Astrocyte (in vitro differentiated cells and primary cell): ENCODE results near the gene ZNF618. TPM values are rescaled to one million over a fixed set of nuclear protein-coding genes. Genes with fewer than 3 reads are reported as not detected.

Experiments used
- DNase-seq: peaks from one replicate; pipeline ENCODE4 v3.0.0-alpha.2; 2010; ENCODE audit warnings: low read depth
- FAIRE-seq: peaks from 2 replicates; lab custom pipeline; 2011; peaks lifted over from hg19 to GRCh38; lab: Jason Lieb, UNC
- H2AFZ ChIP-seq: 2 replicates; pipeline ENCODE4 v1.6.0; 2012; ENCODE audit warnings: low read depth, low read length, inconsistent platforms
- H3K27ac ChIP-seq: 2 replicates; pipeline ENCODE4 v1.5.1; 2011; ENCODE audit warnings: low read depth, low read length, inconsistent platforms
- H3K27me3 ChIP-seq: 2 replicates; pipeline ENCODE4 v1.6.0; 2011; ENCODE audit warnings: low read length, inconsistent platforms; ENCODE audit not compliant: insufficient read depth
- H3K36me3 ChIP-seq: 2 replicates; pipeline ENCODE4 v1.5.1; 2011; ENCODE audit warnings: low read length, inconsistent platforms; ENCODE audit not compliant: insufficient read depth
- H3K4me1 ChIP-seq: 2 replicates; pipeline ENCODE4 v1.5.1; 2011; ENCODE audit warnings: low read length, inconsistent platforms; ENCODE audit not compliant: insufficient read depth
- H3K4me2 ChIP-seq: 2 replicates; pipeline ENCODE4 v1.6.0; 2012; ENCODE audit warnings: low read length, inconsistent platforms
- H3K4me3 ChIP-seq: 2 replicates; pipeline ENCODE4 v1.5.1; 2011; ENCODE audit warnings: low read depth, mild to moderate bottlenecking, low read length, inconsistent platforms; ENCODE audit not compliant: insufficient read depth
- H3K79me2 ChIP-seq: 2 replicates; pipeline ENCODE4 v1.6.0; 2012; ENCODE audit warnings: mild to moderate bottlenecking, low read length, inconsistent platforms; ENCODE audit not compliant: insufficient read depth
- H3K9ac ChIP-seq: 2 replicates; pipeline ENCODE4 v1.6.0; 2012; ENCODE audit warnings: mild to moderate bottlenecking, low read length, inconsistent platforms
- H3K9me3 ChIP-seq: 2 replicates; pipeline ENCODE4 v1.5.1; 2012; ENCODE audit warnings: low read depth, mild to moderate bottlenecking, low read length, inconsistent platforms; ENCODE audit not compliant: insufficient read depth
- H4K20me1 ChIP-seq: 2 replicates; pipeline ENCODE4 v1.6.0; 2012; ENCODE audit warnings: low read length, inconsistent platforms; ENCODE audit not compliant: insufficient read depth
- H3K27ac Mint-ChIP-seq: one replicate; pipeline ENCODE4 v1.8.0; 2021; ENCODE audit warnings: mild to moderate bottlenecking, mixed read lengths; ENCODE audit not compliant: unreplicated experiment
- H3K27me3 Mint-ChIP-seq: one replicate; pipeline ENCODE4 v1.8.0; 2021; ENCODE audit warnings: low read depth, mixed read lengths; ENCODE audit not compliant: unreplicated experiment
- H3K36me3 Mint-ChIP-seq: one replicate; pipeline ENCODE4 v1.8.0; 2021; ENCODE audit warnings: low read depth, mixed read lengths; ENCODE audit not compliant: unreplicated experiment
- H3K4me1 Mint-ChIP-seq: one replicate; pipeline ENCODE4 v1.8.0; 2021; ENCODE audit warnings: low read depth, mixed read lengths; ENCODE audit not compliant: unreplicated experiment
- H3K4me3 Mint-ChIP-seq: one replicate; pipeline ENCODE4 v1.8.0; 2021; ENCODE audit warnings: mild to moderate bottlenecking, moderate library complexity, mixed read lengths; ENCODE audit not compliant: unreplicated experiment
- H3K9me3 Mint-ChIP-seq: one replicate; pipeline ENCODE4 v1.8.0; 2021; ENCODE audit warnings: mild to moderate bottlenecking, mixed read lengths; ENCODE audit not compliant: unreplicated experiment
- CTCF ChIP-seq: IDR thresholded peaks from 2 replicates; pipeline ENCODE4 v1.5.1; 2011; ENCODE audit warnings: low read depth, mild to moderate bottlenecking, inconsistent platforms, low read length, moderate library complexity; ENCODE audit not compliant: insufficient read depth
- EZH2 ChIP-seq: IDR thresholded peaks from 2 replicates; pipeline ENCODE4 v1.6.1; 2012; ENCODE audit warnings: mild to moderate bottlenecking, low read length, inconsistent platforms; ENCODE audit not compliant: insufficient read depth
- total RNA-seq: library from RNA; stranded (reverse); gene quantifications from 2 replicates; pipeline ENCODE4 v1.2.1, GENCODE V29; 2021

Gene ZNF618
- total RNA-seq, 1 donor from 2014 or later = 30.1 TPM

- no peak overlapping the region for H2AFZ ChIP-seq
- Mint-ChIP-seq H3K36me3 (peaks cover 37% of the 10 kb centered on the region), H3K9me3 (no peaks in the 10 kb centered on the region), H3K4me1 (peaks cover 4% of the 10 kb centered on the region), H3K4me3 (no peak overlapping the region), H3K27ac (no peak overlapping the region), H3K27me3 (no peaks in the 10 kb centered on the region)
- H3K36me3 ChIP-seq = peaks cover 24% of the 10 kb centered on the region
- H3K9ac ChIP-seq = no peak overlapping the region
- H3K4me2 ChIP-seq = no peak overlapping the region
- H4K20me1 ChIP-seq = peaks cover 6% of the 10 kb centered on the region
- H3K27me3 ChIP-seq = no peaks in the 10 kb centered on the region
- TF ChIP-seq CTCF (no peak), EZH2 (no peak)
- H3K27ac ChIP-seq = no peak overlapping the region
- H3K79me2 ChIP-seq = no peaks in the 10 kb centered on the region
- FAIRE-seq (no peak), DNase-seq (no peak)
- peaks cover 1% of the 10 kb centered on the region for H3K4me1 ChIP-seq
- no peak overlapping the region for H3K4me3 ChIP-seq
- H3K9me3 ChIP-seq = peaks cover 4% of the 10 kb centered on the region
Measured at GRCh38 chr9:114008667-114009410, 132.7 kb downstream of the ZNF618 start.

- no peaks in the 10 kb centered on the region for H3K27me3 ChIP-seq
- no peaks in the 10 kb centered on the region for H3K9me3 Mint-ChIP-seq
- H4K20me1 ChIP-seq = no peaks in the 10 kb centered on the region
- no peak overlapping the region for H3K27ac ChIP-seq
- no peak overlapping the region for H2AFZ ChIP-seq
- no peak for TF ChIP-seq CTCF
- TF ChIP-seq EZH2 = no peak
- H3K4me3 Mint-ChIP-seq = no peak overlapping the region
- FAIRE-seq (no peak), DNase-seq (no peak)
- H3K4me1 ChIP-seq = no peaks in the 10 kb centered on the region
- no peak overlapping the region for H3K4me2 ChIP-seq
- H3K27ac Mint-ChIP-seq = no peak overlapping the region
- no peaks in the 10 kb centered on the region for H3K79me2 ChIP-seq
- peaks cover 45% of the 10 kb centered on the region for H3K36me3 Mint-ChIP-seq
- peaks cover 17% of the 10 kb centered on the region for H3K36me3 ChIP-seq
- no peaks in the 10 kb centered on the region for H3K27me3 Mint-ChIP-seq
- peaks cover 2% of the 10 kb centered on the region for H3K9me3 ChIP-seq
- no peaks in the 10 kb centered on the region for H3K4me1 Mint-ChIP-seq
- no peak overlapping the region for H3K9ac ChIP-seq
- no peak overlapping the region for H3K4me3 ChIP-seq
Measured at GRCh38 chr9:114011313-114011712, 135.2 kb downstream of the ZNF618 start.

GRCh38 chr9:114012126-114012525 is 136.0 kb downstream of the ZNF618 start:
- Histone ChIP-seq H3K4me1 (no peaks in the 10 kb centered on the region), H3K27me3 (no peaks in the 10 kb centered on the region), H3K36me3 (peaks cover 15% of the 10 kb centered on the region), H4K20me1 (no peaks in the 10 kb centered on the region), H3K4me2 (no peak overlapping the region), H3K9ac (no peak overlapping the region), H3K4me3 (no peak overlapping the region), H3K9me3 (no peaks in the 10 kb centered on the region), H3K27ac (no peak overlapping the region), H3K79me2 (no peaks in the 10 kb centered on the region), H2AFZ (no peak overlapping the region)
- no peak for TF ChIP-seq EZH2
- no peak for TF ChIP-seq CTCF
- Mint-ChIP-seq H3K27ac (no peak overlapping the region), H3K36me3 (peaks cover 46% of the 10 kb centered on the region), H3K4me1 (no peaks in the 10 kb centered on the region), H3K9me3 (no peaks in the 10 kb centered on the region), H3K27me3 (no peaks in the 10 kb centered on the region), H3K4me3 (no peak overlapping the region)
- DNase-seq (no peak), FAIRE-seq (no peak)
